ENCODE measurements around the gene STUB1. TPM values are rescaled to one million over a fixed set of nuclear protein-coding genes. Genes with fewer than 3 reads are reported as not detected.

Gene STUB1
- total and polyA plus RNA-seq, 2 donors (not counting 1 experiment from before 2014, with no cell fraction given) = 94.3 to 116 TPM

DNA sequence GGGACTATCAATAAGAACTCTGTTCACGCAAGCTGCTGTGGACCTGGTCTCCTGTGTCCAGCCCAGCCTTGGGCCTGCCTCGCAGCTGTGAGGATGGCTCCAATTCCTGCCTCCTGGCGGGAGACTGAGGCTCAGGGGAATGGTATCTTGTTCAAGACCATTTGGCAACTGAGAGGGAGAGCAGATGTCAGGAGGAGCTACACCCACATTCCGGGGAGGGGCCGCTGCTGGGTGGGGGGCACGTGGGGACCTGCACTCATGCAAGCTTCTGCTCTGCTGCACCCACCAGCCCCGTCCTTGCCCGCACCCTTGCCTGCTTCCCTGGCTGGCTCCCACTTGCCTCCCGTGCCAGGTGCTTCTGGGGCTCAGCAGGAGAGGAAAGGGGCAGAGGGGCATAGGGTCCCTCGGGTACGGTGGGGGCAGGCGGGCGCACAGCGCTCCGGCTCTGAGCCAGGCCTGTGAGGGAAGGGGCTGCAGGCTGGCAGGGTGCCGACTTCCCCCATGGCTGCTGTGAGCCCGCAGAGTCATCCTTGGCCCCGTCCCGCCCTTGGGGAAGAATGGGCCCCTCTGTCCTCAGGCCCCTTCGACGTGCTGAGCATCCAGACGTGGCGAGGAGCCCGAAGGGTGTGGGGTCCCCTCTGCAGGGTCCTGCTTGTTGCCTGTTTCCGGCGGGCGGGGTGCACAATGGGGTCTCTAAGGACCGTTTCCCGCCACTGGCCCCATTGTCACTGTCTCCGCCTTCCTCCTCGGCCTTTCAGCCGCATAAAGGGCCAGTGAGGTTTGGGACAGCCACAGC lies 37.4 kb downstream of the STUB1 start:
- Histone ChIP-seq H3K9me3 (ENCODE audit: control extremely low read depth in 1 of 3, control insufficient read depth in 2 of 3, insufficient read depth in 1 of 3, low read length in 2 of 3) (peaks cover 0 to 15% (median 0%) of the 10 kb centered on the region in 3 donors), H3K4me1 (ENCODE audit: control insufficient read depth in 2 of 2, insufficient read depth in 2 of 2, low read length in 2 of 2) (peaks cover 28 to 39% of the 10 kb centered on the region in 2 donors), H3K9ac (ENCODE audit: low read length) (no peak overlapping the region), H3K79me2 (ENCODE audit: control insufficient read depth, insufficient read depth, low read length) (no peaks in the 10 kb centered on the region), H3K4me2 (replicated peaks; ENCODE audit: low read depth, low read length, poor library complexity, severe bottlenecking) (no peak overlapping the region), H3K27me3 (replicated peaks in 1 of 4; ENCODE audit: control extremely low read depth in 1 of 4, control insufficient read depth in 3 of 4, insufficient read depth in 4 of 4, low read length in 3 of 4) (peaks cover 0 to 23% (median 10%) of the 10 kb centered on the region in 4 experiments), H2AFZ (ENCODE audit: insufficient read depth, low read depth, low read length, poor library complexity, severe bottlenecking) (no peak overlapping the region), H4K20me1 (ENCODE audit: control insufficient read depth, insufficient read depth, low read length, poor library complexity, severe bottlenecking) (peaks cover 20% of the 10 kb centered on the region), H3K36me3 (replicated peaks in 1 of 2; ENCODE audit: control extremely low read depth in 1 of 2, control insufficient read depth in 1 of 2, extremely low read depth in 1 of 2, insufficient read depth in 2 of 2, low read length in 1 of 2) (no peaks in the 10 kb centered on the region), H3K4me3 (ENCODE audit: control extremely low read depth in 1 of 5, extremely low read depth in 1 of 5, insufficient read depth in 1 of 5, low read depth in 2 of 5, low read length in 4 of 5) (no peak overlapping the region), H3K27ac (ENCODE audit: low read length in 2 of 2) (no peak overlapping the region)
- 84% methylated on average over 32 of the region's 32 CpGs for WGBS (ENCODE audit: insufficient coverage)
- H3K27ac Mint-ChIP-seq = no peak overlapping the region
- peaks cover 6% of the 10 kb centered on the region for H3K27me3 Mint-ChIP-seq
- H3K9me3 Mint-ChIP-seq (ENCODE audit: insufficient read depth) = no peaks in the 10 kb centered on the region
- no peak for ATAC-seq (ENCODE audit: low read depth)
- ChIA-PET POLR2A (interaction anchor here (1.9 kb wide), 1 partner anchor 10 kb away, joined by 8 read pairs; no protein-coding TSS in a partner anchor), CTCF (interaction anchor here (1.3 kb wide), 1 partner anchor 10 kb away, joined by 3 read pairs; no protein-coding TSS in a partner anchor)
- H3K4me3 Mint-ChIP-seq = no peak overlapping the region
- intact Hi-C loops (cut with micrococcal nuclease) = loop anchor here (5.0 kb wide), 1 partner anchor 255 kb away; the partner anchor contains the start of gene LMF1
- DNase-seq = no peak
- TF ChIP-seq, protein P1, sequence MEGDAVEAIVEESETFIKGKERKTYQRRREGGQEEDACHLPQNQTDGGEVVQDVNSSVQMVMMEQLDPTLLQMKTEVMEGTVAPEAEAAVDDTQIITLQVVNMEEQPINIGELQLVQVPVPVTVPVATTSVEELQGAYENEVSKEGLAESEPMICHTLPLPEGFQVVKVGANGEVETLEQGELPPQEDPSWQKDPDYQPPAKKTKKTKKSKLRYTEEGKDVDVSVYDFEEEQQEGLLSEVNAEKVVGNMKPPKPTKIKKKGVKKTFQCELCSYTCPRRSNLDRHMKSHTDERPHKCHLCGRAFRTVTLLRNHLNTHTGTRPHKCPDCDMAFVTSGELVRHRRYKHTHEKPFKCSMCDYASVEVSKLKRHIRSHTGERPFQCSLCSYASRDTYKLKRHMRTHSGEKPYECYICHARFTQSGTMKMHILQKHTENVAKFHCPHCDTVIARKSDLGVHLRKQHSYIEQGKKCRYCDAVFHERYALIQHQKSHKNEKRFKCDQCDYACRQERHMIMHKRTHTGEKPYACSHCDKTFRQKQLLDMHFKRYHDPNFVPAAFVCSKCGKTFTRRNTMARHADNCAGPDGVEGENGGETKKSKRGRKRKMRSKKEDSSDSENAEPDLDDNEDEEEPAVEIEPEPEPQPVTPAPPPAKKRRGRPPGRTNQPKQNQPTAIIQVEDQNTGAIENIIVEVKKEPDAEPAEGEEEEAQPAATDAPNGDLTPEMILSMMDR (IDR thresholded peaks at IDR 0.05) = no peak
- no peak for TF ChIP-seq EZH2 (IDR thresholded peaks at IDR 0.05; ENCODE audit: borderline replicate concordance, insufficient read depth, low read depth, low read length, poor library complexity, severe bottlenecking)
- peaks cover 11% of the 10 kb centered on the region for H3K4me1 Mint-ChIP-seq

DNA sequence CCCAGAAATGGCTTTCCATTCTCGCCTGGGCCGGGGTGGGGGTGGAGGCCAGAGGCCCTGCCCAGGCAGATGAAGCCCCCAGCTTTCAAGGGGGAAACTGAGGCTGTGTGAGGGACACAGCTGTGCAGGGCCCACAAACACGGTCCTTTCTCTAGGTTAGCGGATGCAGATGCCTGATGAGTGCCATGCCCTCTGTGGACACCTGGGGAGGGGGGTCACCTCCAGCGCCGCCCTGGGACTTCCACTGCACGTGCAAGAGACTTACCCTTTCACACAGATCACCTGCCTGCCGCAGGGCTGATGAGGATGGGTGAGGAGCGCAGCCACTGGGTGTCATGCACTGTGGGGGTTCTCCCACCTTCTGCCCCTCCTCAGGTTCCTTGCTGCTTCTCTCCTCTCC lies 38.2 kb downstream of the STUB1 start:
- H3K9me3 Mint-ChIP-seq (ENCODE audit: insufficient read depth) = no peaks in the 10 kb centered on the region
- Histone ChIP-seq H3K27me3 (replicated peaks in 1 of 4; ENCODE audit: control extremely low read depth in 1 of 4, control insufficient read depth in 3 of 4, insufficient read depth in 4 of 4, low read length in 3 of 4) (peaks cover 0 to 22% (median 10%) of the 10 kb centered on the region in 4 experiments), H3K27ac (ENCODE audit: low read length in 2 of 2) (no peak overlapping the region), H3K79me2 (ENCODE audit: control insufficient read depth, insufficient read depth, low read length) (no peaks in the 10 kb centered on the region), H3K4me3 (ENCODE audit: control extremely low read depth in 1 of 5, extremely low read depth in 1 of 5, insufficient read depth in 1 of 5, low read depth in 2 of 5, low read length in 4 of 5) (no peak overlapping the region), H3K9ac (ENCODE audit: low read length) (no peak overlapping the region), H3K36me3 (replicated peaks in 1 of 2; ENCODE audit: control extremely low read depth in 1 of 2, control insufficient read depth in 1 of 2, extremely low read depth in 1 of 2, insufficient read depth in 2 of 2, low read length in 1 of 2) (no peaks in the 10 kb centered on the region), H3K9me3 (ENCODE audit: control extremely low read depth in 1 of 3, control insufficient read depth in 2 of 3, insufficient read depth in 1 of 3, low read length in 2 of 3) (peaks cover 0 to 15% (median 0%) of the 10 kb centered on the region in 3 donors), H2AFZ (ENCODE audit: insufficient read depth, low read depth, low read length, poor library complexity, severe bottlenecking) (no peak overlapping the region), H3K4me1 (ENCODE audit: control insufficient read depth in 2 of 2, insufficient read depth in 2 of 2, low read length in 2 of 2) (peaks cover 28 to 39% of the 10 kb centered on the region in 2 donors), H3K4me2 (replicated peaks; ENCODE audit: low read depth, low read length, poor library complexity, severe bottlenecking) (no peak overlapping the region), H4K20me1 (ENCODE audit: control insufficient read depth, insufficient read depth, low read length, poor library complexity, severe bottlenecking) (peaks cover 20% of the 10 kb centered on the region)
- ATAC-seq (ENCODE audit: low read depth) = no peak
- H3K4me3 Mint-ChIP-seq = no peak overlapping the region
- 91% methylated on average over 7 of the region's 9 CpGs for WGBS (ENCODE audit: insufficient coverage)
- peaks cover 11% of the 10 kb centered on the region for H3K4me1 Mint-ChIP-seq
- H3K27me3 Mint-ChIP-seq = peaks cover 3% of the 10 kb centered on the region
- ChIA-PET CTCF (interaction anchor here (1.3 kb wide), 1 partner anchor 10 kb away, joined by 3 read pairs; no protein-coding TSS in a partner anchor), POLR2A (interaction anchor here (1.3 kb wide), 1 partner anchor 10 kb away, joined by 11 read pairs; no protein-coding TSS in a partner anchor)
- H3K27ac Mint-ChIP-seq = no peak overlapping the region
- no peak for DNase-seq
- no peak for TF ChIP-seq EZH2 (IDR thresholded peaks at IDR 0.05; ENCODE audit: borderline replicate concordance, insufficient read depth, low read depth, low read length, poor library complexity, severe bottlenecking)
- TF ChIP-seq, protein P1 (IDR thresholded peaks at IDR 0.05) = no peak
- intact Hi-C loops (cut with micrococcal nuclease) = loop anchor here (5.0 kb wide), 1 partner anchor 254 kb away; the partner anchor contains the start of gene LMF1

All from B cell (primary cell).